ENCODE measurements around the gene CYYR1.

GRCh38 chr21:26473471-26473870 lies 99.6 kb downstream of the CYYR1 start:
- TF ChIP-seq ZNF266 (tag by site-specific recombination; IDR thresholded peaks at IDR 0.05; ENCODE audit: low read depth) (no peak), CTCF (tag by site-specific recombination; IDR thresholded peaks at IDR 0.05) (no peak), ZNF174 (tag by site-specific recombination; IDR thresholded peaks at IDR 0.05) (no peak), ZNF214 (tag by site-specific recombination; IDR thresholded peaks at IDR 0.05; ENCODE audit: borderline replicate concordance) (no peak), ZNF202 (tag by site-specific recombination; IDR thresholded peaks at IDR 0.05; ENCODE audit: borderline replicate concordance) (no peak), GLI2 (tag by site-specific recombination; IDR thresholded peaks at IDR 0.05; ENCODE audit: borderline replicate concordance, low read depth) (no peak), ZNF24 (tag by site-specific recombination; IDR thresholded peaks at IDR 0.05) (no peak), ZNF146 (tag by site-specific recombination; IDR thresholded peaks at IDR 0.05) (no peak)
- TF ChIP-seq, protein P1, sequence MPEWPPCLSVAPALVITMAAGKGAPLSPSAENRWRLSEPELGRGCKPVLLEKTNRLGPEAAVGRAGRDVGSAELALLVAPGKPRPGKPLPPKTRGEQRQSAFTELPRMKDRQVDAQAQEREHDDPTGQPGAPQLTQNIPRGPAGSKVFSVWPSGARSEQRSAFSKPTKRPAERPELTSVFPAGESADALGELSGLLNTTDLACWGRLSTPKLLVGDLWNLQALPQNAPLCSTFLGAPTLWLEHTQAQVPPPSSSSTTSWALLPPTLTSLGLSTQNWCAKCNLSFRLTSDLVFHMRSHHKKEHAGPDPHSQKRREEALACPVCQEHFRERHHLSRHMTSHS (tag by site-specific recombination; IDR thresholded peaks at IDR 0.05): no peak
- TF ChIP-seq, protein P2, sequence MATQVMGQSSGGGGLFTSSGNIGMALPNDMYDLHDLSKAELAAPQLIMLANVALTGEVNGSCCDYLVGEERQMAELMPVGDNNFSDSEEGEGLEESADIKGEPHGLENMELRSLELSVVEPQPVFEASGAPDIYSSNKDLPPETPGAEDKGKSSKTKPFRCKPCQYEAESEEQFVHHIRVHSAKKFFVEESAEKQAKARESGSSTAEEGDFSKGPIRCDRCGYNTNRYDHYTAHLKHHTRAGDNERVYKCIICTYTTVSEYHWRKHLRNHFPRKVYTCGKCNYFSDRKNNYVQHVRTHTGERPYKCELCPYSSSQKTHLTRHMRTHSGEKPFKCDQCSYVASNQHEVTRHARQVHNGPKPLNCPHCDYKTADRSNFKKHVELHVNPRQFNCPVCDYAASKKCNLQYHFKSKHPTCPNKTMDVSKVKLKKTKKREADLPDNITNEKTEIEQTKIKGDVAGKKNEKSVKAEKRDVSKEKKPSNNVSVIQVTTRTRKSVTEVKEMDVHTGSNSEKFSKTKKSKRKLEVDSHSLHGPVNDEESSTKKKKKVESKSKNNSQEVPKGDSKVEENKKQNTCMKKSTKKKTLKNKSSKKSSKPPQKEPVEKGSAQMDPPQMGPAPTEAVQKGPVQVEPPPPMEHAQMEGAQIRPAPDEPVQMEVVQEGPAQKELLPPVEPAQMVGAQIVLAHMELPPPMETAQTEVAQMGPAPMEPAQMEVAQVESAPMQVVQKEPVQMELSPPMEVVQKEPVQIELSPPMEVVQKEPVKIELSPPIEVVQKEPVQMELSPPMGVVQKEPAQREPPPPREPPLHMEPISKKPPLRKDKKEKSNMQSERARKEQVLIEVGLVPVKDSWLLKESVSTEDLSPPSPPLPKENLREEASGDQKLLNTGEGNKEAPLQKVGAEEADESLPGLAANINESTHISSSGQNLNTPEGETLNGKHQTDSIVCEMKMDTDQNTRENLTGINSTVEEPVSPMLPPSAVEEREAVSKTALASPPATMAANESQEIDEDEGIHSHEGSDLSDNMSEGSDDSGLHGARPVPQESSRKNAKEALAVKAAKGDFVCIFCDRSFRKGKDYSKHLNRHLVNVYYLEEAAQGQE (tag by site-specific recombination; IDR thresholded peaks at IDR 0.05): no peak
